ENCODE measurements around the gene AFG1L. TPM values are rescaled to one million over a fixed set of nuclear protein-coding genes. Genes with fewer than 3 reads are reported as not detected.

AFG1L gene
- total and polyA plus RNA-seq, 4 donors = 2.7 to 2.8 (median 2.7) TPM

DNA sequence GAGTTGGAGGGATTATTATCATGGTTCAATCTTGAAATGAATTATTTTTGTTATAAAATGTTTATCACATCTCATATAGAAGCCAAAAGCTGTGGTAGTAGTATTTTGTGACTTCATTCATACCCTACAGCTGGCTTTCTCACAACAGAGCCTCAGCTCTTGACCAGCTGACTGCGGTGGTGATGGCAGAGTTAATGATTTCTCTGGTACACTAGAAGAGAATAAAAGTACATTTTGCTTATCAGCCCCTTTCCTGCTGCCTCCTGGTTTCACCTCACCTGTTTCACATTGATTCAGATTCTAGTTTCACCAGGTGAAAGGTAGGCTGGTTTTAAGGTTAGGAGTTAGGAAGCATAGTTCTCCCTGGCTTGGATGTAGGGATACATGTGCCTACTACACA is 55.7 kb downstream of the AFG1L start:
- 80% methylated on average over 1 of the region's 1 CpG for WGBS

DNA sequence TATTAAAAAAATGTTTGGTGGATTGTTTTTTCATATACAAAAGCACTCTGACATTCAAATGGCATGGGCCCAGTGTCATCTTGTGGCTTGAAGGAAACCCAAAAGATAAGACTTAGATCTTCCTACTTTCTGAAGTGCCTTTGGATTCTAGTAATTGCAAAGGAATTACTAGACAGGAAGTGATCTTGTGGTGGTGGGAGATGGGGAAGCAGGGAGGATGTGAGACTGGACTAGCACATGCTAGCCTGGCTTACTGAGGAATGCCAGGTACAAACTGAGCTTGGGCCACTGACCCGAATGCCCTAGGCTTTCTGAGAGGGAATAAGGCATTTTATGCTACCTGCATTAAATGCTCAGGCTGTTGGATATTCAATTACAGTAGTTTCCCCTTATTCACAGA is 59.0 kb downstream of the AFG1L start:
- 88% methylated on average over 1 of the region's 1 CpG for WGBS
- H3K9me3 ChIP-seq (ENCODE audit: control insufficient read depth in 4 of 4, low read length in 3 of 4) = no peaks in the 10 kb centered on the region
- TF ChIP-seq JUND (IDR thresholded peaks at IDR 0.05) = no peak
- no peak for TF ChIP-seq SP1 (IDR thresholded peaks at IDR 0.05)
- TF ChIP-seq ATF3 (IDR thresholded peaks at IDR 0.05) = no peak
- TF ChIP-seq FOXA1 (IDR thresholded peaks at IDR 0.05) = no peak
- TF ChIP-seq GABPA (IDR thresholded peaks at IDR 0.05 in 1 of 2, conservative IDR thresholded peaks at IDR 0.05 in 1 of 2) = no peak
- TF ChIP-seq, protein P1, sequence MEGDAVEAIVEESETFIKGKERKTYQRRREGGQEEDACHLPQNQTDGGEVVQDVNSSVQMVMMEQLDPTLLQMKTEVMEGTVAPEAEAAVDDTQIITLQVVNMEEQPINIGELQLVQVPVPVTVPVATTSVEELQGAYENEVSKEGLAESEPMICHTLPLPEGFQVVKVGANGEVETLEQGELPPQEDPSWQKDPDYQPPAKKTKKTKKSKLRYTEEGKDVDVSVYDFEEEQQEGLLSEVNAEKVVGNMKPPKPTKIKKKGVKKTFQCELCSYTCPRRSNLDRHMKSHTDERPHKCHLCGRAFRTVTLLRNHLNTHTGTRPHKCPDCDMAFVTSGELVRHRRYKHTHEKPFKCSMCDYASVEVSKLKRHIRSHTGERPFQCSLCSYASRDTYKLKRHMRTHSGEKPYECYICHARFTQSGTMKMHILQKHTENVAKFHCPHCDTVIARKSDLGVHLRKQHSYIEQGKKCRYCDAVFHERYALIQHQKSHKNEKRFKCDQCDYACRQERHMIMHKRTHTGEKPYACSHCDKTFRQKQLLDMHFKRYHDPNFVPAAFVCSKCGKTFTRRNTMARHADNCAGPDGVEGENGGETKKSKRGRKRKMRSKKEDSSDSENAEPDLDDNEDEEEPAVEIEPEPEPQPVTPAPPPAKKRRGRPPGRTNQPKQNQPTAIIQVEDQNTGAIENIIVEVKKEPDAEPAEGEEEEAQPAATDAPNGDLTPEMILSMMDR (IDR thresholded peaks at IDR 0.05; ENCODE audit: low read depth, low read length, missing input control) = no peak
- TF ChIP-seq RAD21 (IDR thresholded peaks at IDR 0.05) = no peak
- no peak for TF ChIP-seq MAX (IDR thresholded peaks at IDR 0.05)
- no peak for TF ChIP-seq HNF4A (conservative IDR thresholded peaks at IDR 0.05)
- no peak for TF ChIP-seq REST (IDR thresholded peaks at IDR 0.05)
- TF ChIP-seq FOXA2 (IDR thresholded peaks at IDR 0.05) = no peak
- no peak for TF ChIP-seq NR2F2 (IDR thresholded peaks at IDR 0.05)

More for the DNA sequence above, 55.7 kb downstream of the AFG1L start:
- no peak for DNase-seq (ENCODE audit: low spot score)
- Histone ChIP-seq H3K9me3 (ENCODE audit: control insufficient read depth in 4 of 4, low read length in 3 of 4) (no peaks in the 10 kb centered on the region), H3K27me3 (ENCODE audit: control insufficient read depth in 4 of 4, insufficient read depth in 4 of 4, low read length in 3 of 4) (no peaks in the 10 kb centered on the region), H3K36me3 (ENCODE audit: control insufficient read depth in 4 of 4, insufficient read depth in 3 of 4, low read depth in 1 of 4, low read length in 3 of 4) (no peaks in the 10 kb centered on the region), H3K27ac (ENCODE audit: low read depth in 1 of 2, low read length in 2 of 2) (no peak overlapping the region), H3K4me1 (ENCODE audit: control insufficient read depth in 4 of 4, insufficient read depth in 4 of 4, low read length in 3 of 4) (peaks cover 0 to 2% (median 0%) of the 10 kb centered on the region in 4 donors), H3K4me3 (ENCODE audit: low read depth in 1 of 3, low read length in 3 of 3) (no peak overlapping the region), H3K9ac (ENCODE audit: low read depth in 1 of 2, low read length in 2 of 2) (no peak overlapping the region)
- no peak for TF ChIP-seq REST (IDR thresholded peaks at IDR 0.05)
- TF ChIP-seq NR2F2 (IDR thresholded peaks at IDR 0.05) = no peak
- no peak for TF ChIP-seq SP1 (IDR thresholded peaks at IDR 0.05)
- no peak for TF ChIP-seq YY1 (IDR thresholded peaks at IDR 0.05)
- TF ChIP-seq GABPA (IDR thresholded peaks at IDR 0.05 in 1 of 2, conservative IDR thresholded peaks at IDR 0.05 in 1 of 2) = no peak
- no peak for TF ChIP-seq ZBTB33 (IDR thresholded peaks at IDR 0.05)

More for the DNA sequence above, 59.0 kb downstream of the AFG1L start:
- Histone ChIP-seq H3K4me1 (ENCODE audit: control insufficient read depth in 4 of 4, insufficient read depth in 4 of 4, low read length in 3 of 4) (peaks cover 0 to 2% (median 0%) of the 10 kb centered on the region in 4 donors), H3K4me3 (ENCODE audit: low read depth in 1 of 3, low read length in 3 of 3) (no peak overlapping the region), H3K9ac (ENCODE audit: low read depth in 1 of 2, low read length in 2 of 2) (no peak overlapping the region), H3K36me3 (ENCODE audit: control insufficient read depth in 4 of 4, insufficient read depth in 3 of 4, low read depth in 1 of 4, low read length in 3 of 4) (peaks cover 0 to 2% (median 0%) of the 10 kb centered on the region in 4 donors), H3K27me3 (ENCODE audit: control insufficient read depth in 4 of 4, insufficient read depth in 4 of 4, low read length in 3 of 4) (no peaks in the 10 kb centered on the region), H3K27ac (ENCODE audit: low read depth in 1 of 2, low read length in 2 of 2) (no peak overlapping the region)
- DNase-seq (ENCODE audit: low spot score) = no peak

Measured in liver (tissue), 9 donors.